Spleen (tissue), 7 donors: Measurements from ENCODE around the gene MTLN.

Experiments
- POLR2AphosphoS5 ChIP-seq, 3 donors: sonication (generic); formaldehyde crosslinking; IDR thresholded peaks; one replicate each; pipeline ENCODE4 v1.5.1; 2017; ENCODE audit warnings: antibody characterized with exemption in 3 of 3
- TF ChIP-seq, protein P1 (sequence below), 11 experiments: fragments of 200-600 bp in 7 of 11; fragments of 450-650 bp in 4 of 11; sonication (generic) in 4 of 11; IDR thresholded peaks in 8 of 11; conservative IDR thresholded peaks in 3 of 11; 1 replicate in 7 of 11; 2 replicates in 4 of 11; pipeline versions ENCODE4 v1.4.0 to v1.8.0; 2016 to 2021; ENCODE audit warnings: antibody characterized with exemption in 11 of 11, inconsistent platforms in 4 of 11, mild to moderate bottlenecking in 1 of 11
- donor health status: DM: no; HTN: no; CAD: no; lungs with moderate emphysema.
- donor health status: DM: no; HTN: no; CAD: no.
- donor health status: DM: no; HTN: no; CAD: no.

DNA sequence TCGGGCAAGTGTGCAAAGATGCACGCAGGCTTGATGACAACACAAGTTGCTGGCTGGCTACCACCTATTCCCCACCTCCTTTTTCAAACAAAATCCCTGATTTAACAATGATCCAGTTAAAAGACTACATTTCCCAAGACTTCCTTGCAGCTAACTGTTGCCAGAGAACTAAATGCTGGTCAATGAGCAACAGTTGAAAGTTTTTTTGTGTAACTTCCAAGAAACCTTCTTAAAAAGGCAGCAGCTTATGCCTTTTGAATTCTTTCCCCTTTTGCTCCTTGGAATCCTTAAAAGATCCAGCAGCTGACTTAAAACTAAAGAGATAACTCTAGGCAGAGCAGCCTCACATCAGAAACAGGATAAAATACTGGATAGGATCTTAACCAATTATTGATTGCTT is 46.1 kb downstream of the MTLN start:
- TF ChIP-seq, protein P1, sequence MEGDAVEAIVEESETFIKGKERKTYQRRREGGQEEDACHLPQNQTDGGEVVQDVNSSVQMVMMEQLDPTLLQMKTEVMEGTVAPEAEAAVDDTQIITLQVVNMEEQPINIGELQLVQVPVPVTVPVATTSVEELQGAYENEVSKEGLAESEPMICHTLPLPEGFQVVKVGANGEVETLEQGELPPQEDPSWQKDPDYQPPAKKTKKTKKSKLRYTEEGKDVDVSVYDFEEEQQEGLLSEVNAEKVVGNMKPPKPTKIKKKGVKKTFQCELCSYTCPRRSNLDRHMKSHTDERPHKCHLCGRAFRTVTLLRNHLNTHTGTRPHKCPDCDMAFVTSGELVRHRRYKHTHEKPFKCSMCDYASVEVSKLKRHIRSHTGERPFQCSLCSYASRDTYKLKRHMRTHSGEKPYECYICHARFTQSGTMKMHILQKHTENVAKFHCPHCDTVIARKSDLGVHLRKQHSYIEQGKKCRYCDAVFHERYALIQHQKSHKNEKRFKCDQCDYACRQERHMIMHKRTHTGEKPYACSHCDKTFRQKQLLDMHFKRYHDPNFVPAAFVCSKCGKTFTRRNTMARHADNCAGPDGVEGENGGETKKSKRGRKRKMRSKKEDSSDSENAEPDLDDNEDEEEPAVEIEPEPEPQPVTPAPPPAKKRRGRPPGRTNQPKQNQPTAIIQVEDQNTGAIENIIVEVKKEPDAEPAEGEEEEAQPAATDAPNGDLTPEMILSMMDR (IDR thresholded peaks at IDR 0.05 in 8 of 11, conservative IDR thresholded peaks at IDR 0.05 in 3 of 11): no peak
- TF ChIP-seq POLR2AphosphoS5 (IDR thresholded peaks at IDR 0.05): no peak
